GM19463 (cell line): Measurements from ENCODE around the gene SMR3A.

ENCODE experiments used
- ATAC-seq: cut with Tn5 transposase; IDR thresholded peaks from one replicate; pipeline ENCODE4 v1.9.1; 2021; ENCODE audit warnings: mild to moderate bottlenecking, moderate library complexity; ENCODE audit not compliant: unreplicated experiment

The SMR3A gene

DNA sequence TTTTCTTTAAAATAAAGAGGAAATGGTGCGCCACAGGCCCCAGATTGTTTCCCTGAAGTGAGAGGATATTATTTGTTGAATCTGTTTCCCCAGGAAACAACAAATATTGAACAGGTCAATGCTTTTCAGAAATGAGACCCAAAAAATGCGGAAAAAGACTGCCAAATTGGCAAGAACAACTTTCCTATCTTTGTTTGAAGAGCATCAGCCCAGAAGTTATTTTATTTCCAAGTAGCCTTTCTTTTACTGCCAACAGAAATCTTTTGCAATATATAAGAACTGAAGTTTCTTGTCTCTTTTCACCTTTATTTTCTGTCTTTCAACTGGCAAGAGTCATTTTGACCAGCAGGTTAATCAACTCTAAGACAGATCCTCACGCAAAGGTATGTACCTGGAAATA is at the start of gene SMR3A:
SMR3A (plus strand) TSS at position 301 of the 400 bp plus-strand sequence. CDS start 1,356 bp downstream, outside the sequence.
- ATAC-seq, result no peak

DNA sequence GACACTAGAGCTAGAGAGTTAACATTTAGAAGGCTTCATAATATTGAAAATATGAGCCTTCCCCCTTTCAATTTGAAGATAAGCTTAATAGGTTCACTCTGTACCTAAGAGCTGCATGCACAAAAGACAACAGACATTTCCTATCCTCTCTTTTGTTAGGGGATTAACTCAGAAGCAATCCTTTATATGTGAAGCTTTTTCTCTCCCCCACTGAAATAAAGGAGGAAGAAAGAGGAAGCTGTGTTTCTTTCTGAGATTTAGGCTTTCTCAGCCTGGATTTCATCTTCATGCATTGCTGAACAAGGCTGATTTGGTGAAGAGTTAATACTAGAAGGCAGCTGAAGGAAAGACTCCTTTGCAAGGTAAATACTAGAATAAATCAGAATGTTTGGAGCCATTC is 46.8 kb upstream of the SMR3A start:
- no peak for ATAC-seq

DNA sequence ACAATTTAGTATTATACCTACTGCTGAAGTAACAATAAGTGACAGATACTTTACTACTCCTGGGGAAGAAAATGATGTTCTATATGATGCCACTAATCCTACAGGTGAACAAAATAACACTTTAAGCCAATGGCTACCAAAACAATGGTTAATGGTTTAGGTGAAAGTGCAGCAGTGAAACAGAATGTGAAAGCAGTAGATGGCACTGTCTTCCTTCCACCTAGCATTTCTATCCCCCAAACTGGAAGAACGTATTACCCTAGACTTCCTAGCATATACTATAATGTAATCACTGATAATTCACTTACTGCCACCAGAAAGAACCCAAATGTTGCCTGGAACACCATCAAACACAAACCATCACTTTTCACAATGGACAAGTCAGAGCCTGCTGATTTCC is 44.6 kb upstream of the SMR3A start:
- ATAC-seq, result peak; percentile 69

DNA sequence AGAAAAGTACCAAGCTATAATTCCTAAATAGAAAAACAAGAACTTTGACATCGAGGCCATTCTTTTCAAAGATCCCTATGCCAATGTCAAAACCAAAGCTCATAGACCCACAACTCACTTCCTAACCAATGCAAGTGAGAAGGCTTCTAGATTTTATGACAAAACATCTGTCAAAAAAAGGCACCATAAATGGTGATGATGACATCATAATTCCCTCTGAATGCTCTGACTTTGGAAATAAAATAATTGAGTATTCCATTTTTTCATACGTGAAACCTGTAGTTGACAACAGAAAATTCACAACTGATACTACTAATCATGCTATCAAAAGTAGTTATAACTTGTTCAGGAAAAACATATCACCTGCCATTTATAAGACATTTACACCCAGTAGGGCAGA is 34.5 kb upstream of the SMR3A start:
- ATAC-seq, result no peak

- ATAC-seq, result no peak
Measured at GRCh38 chr4:70334681-70335080, 25.9 kb upstream of the SMR3A start, which contains the start of gene CABS1. Gene CABS1 (plus strand): TSS chr4:70334981. CDS start chr4:70335040, 59 bp downstream.

- no peak for ATAC-seq
Measured at GRCh38 chr4:70336043-70336442, 24.5 kb upstream of the SMR3A start.

DNA sequence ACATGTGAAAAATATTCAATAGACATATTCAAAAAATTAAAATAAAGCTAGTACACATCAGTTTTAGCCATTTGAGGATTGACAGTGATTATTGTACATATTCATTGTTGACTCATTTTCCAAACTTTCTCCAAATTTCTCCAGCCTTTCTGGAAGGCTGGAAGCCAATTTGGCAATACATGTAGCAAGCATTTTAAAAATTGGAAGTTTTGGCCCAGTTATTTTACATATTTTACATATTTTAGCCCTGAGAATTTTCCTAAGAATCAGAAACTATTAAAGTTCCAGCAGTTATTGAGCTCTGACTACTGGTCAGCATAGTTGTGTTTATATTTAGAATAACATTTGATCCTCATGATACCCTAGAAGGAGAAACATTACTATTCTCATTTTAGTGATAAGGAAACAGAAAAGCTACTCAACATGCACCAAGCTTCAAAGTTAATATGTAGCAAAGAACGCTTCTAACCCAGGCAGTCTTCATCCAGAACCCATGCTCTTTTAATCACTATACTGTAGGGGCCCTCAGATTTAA is 22.6 kb upstream of the SMR3A start:
- ATAC-seq, result no peak

DNA sequence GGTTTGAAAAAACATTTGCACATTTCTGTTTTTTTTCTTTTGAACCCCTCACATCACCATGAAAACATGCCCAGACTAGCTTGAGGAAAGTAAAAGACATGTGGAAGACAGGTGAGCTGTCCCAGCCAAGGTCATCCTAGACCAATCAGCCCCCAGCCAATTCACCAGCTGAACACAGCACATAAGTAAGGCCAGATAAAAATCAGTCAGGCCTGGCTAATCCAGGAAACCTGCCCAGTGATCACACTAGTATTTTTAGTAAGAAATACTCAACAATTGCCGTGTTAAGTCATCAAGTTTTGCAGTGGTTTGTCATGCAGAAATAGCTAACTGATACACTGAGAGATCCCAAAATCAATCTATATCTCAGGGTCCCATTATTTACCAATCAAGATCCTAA is 4.4 kb upstream of the SMR3A start:
- no peak for ATAC-seq

DNA sequence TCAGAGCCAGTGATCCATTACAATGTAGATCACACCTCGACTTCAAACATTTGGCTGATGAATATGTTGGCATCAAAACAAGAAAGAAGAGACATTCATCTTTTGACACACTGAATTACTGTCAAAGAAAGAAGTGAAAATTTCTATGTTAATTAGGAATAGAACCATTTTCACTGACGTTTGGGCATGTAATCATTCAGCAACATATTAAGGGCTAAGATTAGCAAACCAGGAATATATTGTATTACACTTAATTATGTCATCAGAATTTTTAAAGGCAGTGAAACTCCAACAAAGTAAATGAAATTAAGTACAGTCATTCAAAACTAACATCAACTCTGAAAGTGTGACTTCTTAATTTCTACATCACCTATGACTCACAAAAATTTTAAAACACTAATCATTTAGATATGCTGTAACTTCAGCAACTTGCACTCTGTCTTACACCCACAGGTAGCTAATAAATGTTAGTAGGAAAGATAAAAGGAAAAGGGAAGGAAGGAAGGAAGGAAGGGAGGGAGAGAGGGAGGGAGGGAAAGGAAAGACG is 1.4 kb upstream of the SMR3A start:
- ATAC-seq, result no peak

DNA sequence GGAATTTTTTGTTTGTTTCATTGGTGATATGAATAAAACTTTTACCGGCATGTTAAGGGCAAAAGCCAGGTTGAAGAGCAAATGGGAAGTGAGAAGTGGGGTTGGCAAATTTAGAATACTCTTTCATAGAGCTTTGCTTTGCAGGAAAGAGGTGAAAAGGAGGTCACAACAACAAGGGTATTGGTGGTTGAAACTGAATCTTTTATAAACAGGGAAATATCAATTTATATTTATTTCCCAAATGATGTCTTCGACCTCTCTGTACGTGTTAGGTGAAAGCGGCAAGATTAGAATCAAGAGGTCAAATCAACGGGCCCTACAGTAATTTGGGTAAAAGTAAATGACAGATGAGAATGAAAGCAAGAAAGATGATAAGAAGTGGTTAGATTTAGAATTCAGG is 3.4 kb downstream of the SMR3A start:
- peak; percentile 63 for ATAC-seq

- ATAC-seq, result peak; percentile 47
Measured at GRCh38 chr4:70365479-70365878, 4.9 kb downstream of the SMR3A start.

- no peak for ATAC-seq
Measured at GRCh38 chr4:70367813-70368212, 7.3 kb downstream of the SMR3A start.

DNA sequence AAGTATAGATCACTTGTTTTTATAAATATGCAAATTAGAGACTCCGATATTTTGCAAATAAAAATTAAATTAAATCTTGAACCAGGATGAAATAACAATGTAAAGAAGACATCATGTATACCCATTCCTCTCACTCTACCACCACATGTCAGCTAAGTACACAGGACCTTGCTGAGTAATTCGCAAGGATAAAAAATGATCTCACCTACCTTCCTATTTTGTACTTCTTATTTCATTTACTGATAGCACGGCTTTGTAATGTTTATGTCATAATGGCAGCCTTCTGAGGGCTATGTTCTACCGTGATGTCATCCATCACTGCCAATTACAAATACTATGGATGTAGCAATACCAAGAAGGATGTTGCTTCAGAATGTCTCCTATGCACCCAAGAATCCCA is 11.4 kb downstream of the SMR3A start:
- no peak for ATAC-seq

- ATAC-seq, result no peak
Measured at GRCh38 chr4:70372760-70373159, 12.2 kb downstream of the SMR3A start.

- no peak for ATAC-seq
Measured at GRCh38 chr4:70380578-70380977, 20.0 kb downstream of the SMR3A start.

GRCh38 chr4:70382691-70383181 is 22.2 kb downstream of the SMR3A start, which contains the start of gene SMR3B:
Gene SMR3B (plus strand): TSS chr4:70383131. CDS start chr4:70384511, 1,380 bp downstream.
- no peak for ATAC-seq

- ATAC-seq, result peak; percentile 54
Measured at GRCh38 chr4:70392057-70392776, 31.7 kb downstream of the SMR3A start.

DNA sequence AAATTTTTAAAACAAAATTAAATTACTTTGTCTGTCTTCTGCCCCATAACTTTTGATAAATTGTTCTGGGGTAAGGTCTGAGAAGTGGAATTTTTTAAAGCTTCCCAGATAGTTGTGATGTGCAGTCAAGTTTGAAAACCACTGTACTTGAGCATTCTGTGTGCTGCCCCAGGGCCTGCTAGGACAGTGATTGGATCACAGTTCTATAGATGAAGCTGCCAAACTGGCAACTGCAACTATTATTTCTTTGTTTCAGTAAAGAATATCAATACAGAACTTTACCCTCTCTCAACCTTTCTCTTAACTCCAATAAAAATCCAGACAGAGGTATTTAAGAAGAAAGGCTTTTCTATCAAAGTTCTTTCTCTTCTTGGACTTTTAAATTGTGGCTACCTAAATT is 37.0 kb downstream of the SMR3A start, which contains the start of gene OPRPN:
OPRPN (plus strand) TSS at position 361 of the 400 bp plus-strand sequence. CDS start 1,346 bp downstream, outside the sequence.
- no peak for ATAC-seq

DNA sequence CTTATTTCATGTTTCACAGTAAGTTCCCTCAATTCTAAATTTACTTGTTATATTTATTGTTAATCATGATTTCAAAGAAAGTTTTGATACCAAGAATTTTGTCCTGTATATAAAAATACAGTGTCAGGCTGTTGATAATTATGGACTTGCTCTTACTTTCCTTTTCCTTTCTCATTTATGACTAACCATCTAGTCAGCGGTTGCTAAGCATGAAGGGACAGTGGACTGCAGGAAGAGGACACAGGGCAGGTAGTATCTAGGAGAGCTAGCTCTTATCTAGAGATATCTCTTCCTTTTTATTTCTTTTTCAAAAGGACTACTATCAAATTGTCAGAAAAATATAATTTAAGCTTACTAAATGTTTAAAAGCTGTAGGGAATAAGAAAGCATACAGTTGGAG is 38.8 kb downstream of the SMR3A start:
- ATAC-seq, result peak; percentile 54

DNA sequence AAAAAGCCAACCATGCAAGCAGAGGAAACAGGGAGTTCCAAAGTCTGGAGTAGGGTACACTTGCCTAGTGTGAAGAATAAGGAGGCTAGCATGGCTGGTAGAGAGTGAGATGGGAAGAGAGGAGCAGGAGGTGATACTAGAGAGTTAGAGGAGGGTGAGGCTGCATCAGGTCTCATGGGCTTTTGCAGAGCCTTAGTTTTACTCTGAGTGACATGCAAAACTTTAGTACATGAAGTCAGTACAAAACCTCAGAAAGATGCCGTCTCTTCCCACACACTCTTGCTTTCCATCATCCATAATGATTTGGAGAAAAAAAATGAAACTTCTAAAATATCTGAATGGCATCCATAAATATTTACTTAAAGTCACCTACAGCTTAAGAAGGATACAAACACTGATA is 42.2 kb downstream of the SMR3A start:
- peak; percentile 29 for ATAC-seq

- peak; percentile 53 for ATAC-seq
Measured at GRCh38 chr4:70405765-70406164, 45.2 kb downstream of the SMR3A start.
